Breast epithelium (tissue), 4 donors: ENCODE results near the gene PSMD8. TPM values are rescaled to one million over a fixed set of nuclear protein-coding genes. Genes with fewer than 3 reads are reported as not detected.
"Not testable (repeated sequence)": the region's sequence is repeated elsewhere in the genome, so short reads cannot be mapped to it uniquely, and the experiment has no call there.

ENCODE experiments used
- DNase-seq, 2 donors: peaks; one replicate each; pipeline ENCODE4 v3.0.0-alpha.2; 2019; ENCODE audit warnings: low spot score in 2 of 2
- H3K27ac ChIP-seq, 2 donors: fragments of 200-600 bp; sonication (generic) in 1 of 2; one replicate each; pipeline ENCODE4 v1.5.1; 2016 to 2019; ENCODE audit warnings: mild to moderate bottlenecking in 1 of 2
- H3K27me3 ChIP-seq, 2 donors: fragments of 200-600 bp; sonication (generic) in 1 of 2; one replicate each; pipeline versions ENCODE4 v1.5.1 to v1.6.0; 2017 to 2019; ENCODE audit warnings: control low read depth in 1 of 2, mild to moderate bottlenecking in 1 of 2
- H3K36me3 ChIP-seq: fragments of 200-600 bp; one replicate; pipeline ENCODE4 v1.5.1; 2019
- H3K4me1 ChIP-seq, 2 donors: fragments of 200-600 bp; sonication (generic); one replicate each; pipeline ENCODE4 v1.5.1; 2016 to 2019; ENCODE audit warnings: control low read depth in 1 of 2
- H3K4me3 ChIP-seq, 3 donors: fragments of 200-600 bp; sonication (generic); 1 replicate in 2 of 3; 2 replicates in 1 of 3; pipeline ENCODE4 v1.5.1; 2016 to 2019; ENCODE audit warnings: mild to moderate bottlenecking in 3 of 3, moderate library complexity in 2 of 3
- H3K9me3 ChIP-seq, 2 donors: fragments of 200-600 bp; sonication (generic) in 1 of 2; one replicate each; pipeline ENCODE4 v1.5.1; 2016 to 2019; ENCODE audit warnings: control low read depth in 1 of 2
- CTCF ChIP-seq, 3 donors: fragments of 450-650 bp; IDR thresholded peaks; one replicate each; pipeline ENCODE4 v1.5.1; 2016 to 2017; ENCODE audit warnings: antibody characterized with exemption in 3 of 3, mild to moderate bottlenecking in 3 of 3, moderate library complexity in 3 of 3
- POLR2A ChIP-seq: fragments of 450-650 bp; IDR thresholded peaks from one replicate; pipeline ENCODE4 v1.6.1; 2016; ENCODE audit warnings: antibody characterized with exemption, mild to moderate bottlenecking, moderate library complexity
- POLR2AphosphoS5 ChIP-seq, 3 donors: sonication (generic); formaldehyde crosslinking; IDR thresholded peaks; one replicate each; pipeline ENCODE4 v1.6.1; 2017; ENCODE audit warnings: antibody characterized with exemption in 3 of 3
- intact Hi-C: fragments of 100-400 bp; cut with DNase I; formaldehyde crosslinking; loops from one replicate; pipeline ENCODE4 v1.15.1; 2023; ENCODE audit warnings: low total_unique reads
- total RNA-seq, 3 donors: library from RNA; depleted of rRNA; stranded (reverse); fragments of >200 nt; gene quantifications; one replicate each; pipeline ENCODE4 v1.1.0, GENCODE V29; 2016

Gene PSMD8
- total RNA-seq, 3 donors from 2014 or later = 203 to 598 (median 218) TPM

GRCh38 chr19:38409631-38410133 lies 35.3 kb downstream of the PSMD8 start:
- Histone ChIP-seq H3K4me3 (no peak overlapping the region), H3K27ac (no peak overlapping the region), H3K36me3 (no peaks in the 10 kb centered on the region), H3K27me3 (no peaks in the 10 kb centered on the region), H3K4me1 (no peaks in the 10 kb centered on the region), H3K9me3 (no peaks in the 10 kb centered on the region)
- intact Hi-C loops = loop anchor here (2.0 to 10.0 kb wide), 2 partner anchors 65 to 935 kb away; partner anchors contain the start of gene SAMD4B
- TF ChIP-seq POLR2AphosphoS5 (IDR thresholded peaks at IDR 0.05) (no peak), POLR2A (no peak), CTCF (IDR thresholded peaks at IDR 0.05) (no peak)
- no peak for DNase-seq

GRCh38 chr19:38410407-38410806 lies 36.0 kb downstream of the PSMD8 start:
- intact Hi-C loops, DNase-seq, H3K9me3 ChIP-seq, H3K4me1 ChIP-seq, H3K27ac ChIP-seq, H3K4me3 ChIP-seq, H3K27me3 ChIP-seq, H3K36me3 ChIP-seq: not testable (repeated sequence)

- Histone ChIP-seq H3K27me3 (no peaks in the 10 kb centered on the region), H3K9me3 (no peaks in the 10 kb centered on the region), H3K36me3 (no peaks in the 10 kb centered on the region), H3K4me3 (no peak overlapping the region), H3K27ac (no peak overlapping the region), H3K4me1 (no peaks in the 10 kb centered on the region)
- TF ChIP-seq CTCF (IDR thresholded peaks at IDR 0.05) (no peak), POLR2AphosphoS5 (IDR thresholded peaks at IDR 0.05) (no peak), POLR2A (no peak)
- DNase-seq = no peak
- intact Hi-C loops = no loop called here
These were observed 36.8 kb downstream of the PSMD8 start for GRCh38 chr19:38411041-38411712.

- H3K4me1 ChIP-seq, H3K36me3 ChIP-seq, intact Hi-C loops, H3K9me3 ChIP-seq, H3K27ac ChIP-seq, DNase-seq, H3K27me3 ChIP-seq, H3K4me3 ChIP-seq: not testable (repeated sequence)
These were observed 37.5 kb downstream of the PSMD8 start for GRCh38 chr19:38411898-38412297.

GRCh38 chr19:38412491-38412890 lies 38.1 kb downstream of the PSMD8 start:
- H3K4me1 ChIP-seq = no peaks in the 10 kb centered on the region
- DNase-seq = no peak
- intact Hi-C loops = no loop called here
- H3K36me3 ChIP-seq = no peaks in the 10 kb centered on the region
- H3K4me3 ChIP-seq = no peak overlapping the region
- no peak overlapping the region for H3K27ac ChIP-seq
- H3K27me3 ChIP-seq = no peaks in the 10 kb centered on the region
- no peaks in the 10 kb centered on the region for H3K9me3 ChIP-seq
- TF ChIP-seq POLR2AphosphoS5 (IDR thresholded peaks at IDR 0.05) (no peak), POLR2A (no peak), CTCF (IDR thresholded peaks at IDR 0.05) (no peak)

GRCh38 chr19:38412961-38413360 lies 38.6 kb downstream of the PSMD8 start:
- intact Hi-C loops = no loop called here
- H3K27me3 ChIP-seq = no peaks in the 10 kb centered on the region
- no peak overlapping the region for H3K27ac ChIP-seq
- H3K4me3 ChIP-seq = no peak overlapping the region
- no peaks in the 10 kb centered on the region for H3K9me3 ChIP-seq
- H3K36me3 ChIP-seq = no peaks in the 10 kb centered on the region
- H3K4me1 ChIP-seq = no peaks in the 10 kb centered on the region
- TF ChIP-seq POLR2AphosphoS5 (IDR thresholded peaks at IDR 0.05) (no peak), CTCF (IDR thresholded peaks at IDR 0.05) (no peak), POLR2A (no peak)
- DNase-seq = no peak
